ENCODE results near the gene PLEKHS1.
"Not testable (repeated sequence)": the region's sequence is repeated elsewhere in the genome, so short reads cannot be mapped to it uniquely, and the experiment has no call there.

Gene PLEKHS1

GRCh38 chr10:113801569-113801968 lies 50.1 kb downstream of the PLEKHS1 start:
- no peak for DNase-seq

- no peak for DNase-seq
Observed at GRCh38 chr10:113802997-113803396, 51.5 kb downstream of the PLEKHS1 start.

DNA sequence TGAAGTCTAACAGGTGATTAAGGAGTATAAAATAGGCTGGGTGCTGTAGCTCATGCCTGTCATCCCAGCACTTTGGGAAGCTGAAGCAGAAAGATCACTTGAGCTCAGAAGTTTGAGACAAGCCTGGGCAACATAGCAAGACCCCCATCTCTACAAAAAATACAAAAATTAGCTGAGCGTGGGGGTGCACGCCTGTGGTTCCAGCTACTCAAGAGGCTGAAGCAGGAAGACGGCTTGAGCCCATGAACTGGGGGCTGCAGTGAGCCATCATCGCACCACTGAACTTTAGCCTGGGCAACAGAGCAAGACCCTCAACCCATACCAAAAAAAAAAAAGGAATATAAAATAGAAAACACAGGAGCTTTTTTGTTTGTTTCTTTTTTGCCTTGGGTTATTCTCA lies 55.0 kb downstream of the PLEKHS1 start:
- DNase-seq: no peak

GRCh38 chr10:113808168-113808567 lies 56.7 kb downstream of the PLEKHS1 start:
- DNase-seq: no peak

DNA sequence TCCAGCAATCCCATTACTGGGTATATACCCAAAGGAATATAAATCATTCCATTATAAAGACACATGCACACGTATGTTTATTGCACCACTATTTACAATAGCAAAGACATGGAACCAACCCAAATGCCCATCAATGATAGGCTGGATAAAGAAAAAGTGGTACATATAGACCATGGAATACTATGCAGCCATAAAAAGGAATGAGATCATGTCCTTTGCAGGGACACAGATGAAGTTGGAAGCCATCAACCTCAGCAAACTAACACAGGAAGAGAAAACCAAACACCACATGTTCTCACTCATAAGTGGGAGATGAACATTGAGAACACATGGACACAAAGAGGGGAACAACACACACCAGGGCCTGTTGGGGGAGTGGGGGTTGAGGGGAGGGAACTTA lies 63.2 kb downstream of the PLEKHS1 start:
- DNase-seq: not testable (repeated sequence)

DNA sequence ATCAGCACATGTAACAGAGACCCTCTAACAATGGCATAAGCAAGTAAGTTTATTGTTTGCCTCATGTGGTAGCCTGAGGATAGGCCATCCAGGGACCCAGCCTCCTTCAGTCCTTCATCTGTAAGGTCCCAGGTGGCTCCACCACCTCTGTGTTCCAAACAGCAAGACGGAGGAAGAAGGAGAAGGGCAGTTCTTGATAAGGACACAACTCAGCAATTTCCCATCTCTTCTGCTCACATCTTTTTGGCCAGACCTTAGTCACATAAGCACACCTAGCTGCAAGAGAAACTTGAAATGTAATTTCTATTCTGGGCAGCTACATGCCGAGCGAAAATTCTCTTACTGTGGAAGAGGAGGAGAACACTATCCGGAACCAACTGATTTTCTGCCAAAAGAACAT lies 68.5 kb downstream of the PLEKHS1 start:
- no peak for DNase-seq

DNA sequence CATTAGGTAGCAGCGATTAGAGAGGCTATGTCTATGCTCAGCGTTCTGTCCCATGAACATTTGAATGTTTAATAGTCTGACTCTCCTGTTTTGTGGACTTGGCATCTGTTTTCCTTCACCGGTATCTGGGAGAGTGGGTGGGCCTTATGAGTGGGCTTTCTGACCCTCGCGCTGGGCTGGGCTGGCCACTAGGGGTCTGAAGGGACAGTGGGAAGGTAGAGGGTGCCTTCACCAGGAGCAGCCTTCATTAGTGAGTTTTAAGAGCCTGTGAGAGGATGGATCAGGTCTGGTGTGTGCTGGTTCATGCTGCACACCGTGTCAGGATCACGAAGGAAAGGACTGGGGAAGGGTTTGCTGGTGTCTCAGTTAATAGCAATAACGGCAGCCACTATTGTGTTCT lies 69.0 kb downstream of the PLEKHS1 start:
- no peak for DNase-seq

DNA sequence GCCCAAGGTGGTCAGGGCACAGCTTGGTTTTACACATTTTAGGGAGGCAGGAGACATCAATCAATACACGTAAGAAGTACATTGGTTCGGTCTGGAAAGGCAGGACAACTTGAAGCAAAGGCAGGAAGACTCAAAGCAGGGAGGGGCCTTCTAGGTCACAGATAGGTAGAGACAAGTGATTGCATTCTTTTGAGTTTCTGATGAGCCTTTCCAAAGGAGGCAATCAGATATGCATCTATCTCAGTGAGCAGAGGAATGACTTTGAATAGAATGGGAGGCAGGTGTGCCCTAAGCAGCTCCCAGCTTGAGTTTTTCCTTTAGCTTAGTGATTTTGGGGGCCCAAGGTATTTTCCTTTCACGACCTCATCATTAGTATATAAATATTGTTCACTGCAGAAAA lies 69.8 kb downstream of the PLEKHS1 start:
- DNase-seq: not testable (repeated sequence)

GRCh38 chr10:113822174-113822573 lies 70.7 kb downstream of the PLEKHS1 start:
- DNase-seq: no peak

GRCh38 chr10:113823389-113823788 lies 71.9 kb downstream of the PLEKHS1 start:
- DNase-seq: no peak

- DNase-seq: no peak
Observed at GRCh38 chr10:113825791-113826190, 74.3 kb downstream of the PLEKHS1 start.

DNA sequence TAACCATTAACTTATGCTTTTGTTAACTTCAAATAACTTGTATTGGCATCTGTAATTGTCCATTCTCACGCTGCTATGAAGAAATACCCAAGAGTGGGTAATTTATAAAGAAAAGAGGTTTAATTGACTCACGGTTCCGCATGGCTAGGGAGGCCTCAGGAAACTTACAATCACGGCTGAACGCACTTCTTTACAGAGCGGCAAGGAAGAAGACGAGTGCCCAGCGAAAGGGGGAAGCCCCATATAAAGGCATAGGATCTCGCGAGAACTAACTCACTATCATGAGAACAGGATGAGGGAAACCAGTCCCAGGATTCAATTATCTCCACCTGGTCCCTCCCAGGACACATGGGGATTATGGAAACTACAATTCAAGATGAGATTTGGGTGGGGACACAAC lies 77.1 kb downstream of the PLEKHS1 start:
- not testable (repeated sequence) for DNase-seq

Measured in NCI-H1417 (cell line).